DND-41 (cell line): ENCODE measurements around the gene SIRPA.

Experiments used
- EZH2 ChIP-seq: IDR thresholded peaks from 3 replicates; pipeline ENCODE4 v1.6.1; 2012; ENCODE audit warnings: borderline replicate concordance, low read depth, mild to moderate bottlenecking, moderate library complexity, low read length, inconsistent platforms; ENCODE audit not compliant: severe bottlenecking
- TF ChIP-seq, protein P1 (sequence below): IDR thresholded peaks from 2 replicates; pipeline ENCODE4 v1.5.1; 2012; ENCODE audit warnings: borderline replicate concordance, low read length, moderate library complexity, mild to moderate bottlenecking; ENCODE audit not compliant: poor library complexity, severe bottlenecking; ENCODE audit errors: extremely low read depth

DNA sequence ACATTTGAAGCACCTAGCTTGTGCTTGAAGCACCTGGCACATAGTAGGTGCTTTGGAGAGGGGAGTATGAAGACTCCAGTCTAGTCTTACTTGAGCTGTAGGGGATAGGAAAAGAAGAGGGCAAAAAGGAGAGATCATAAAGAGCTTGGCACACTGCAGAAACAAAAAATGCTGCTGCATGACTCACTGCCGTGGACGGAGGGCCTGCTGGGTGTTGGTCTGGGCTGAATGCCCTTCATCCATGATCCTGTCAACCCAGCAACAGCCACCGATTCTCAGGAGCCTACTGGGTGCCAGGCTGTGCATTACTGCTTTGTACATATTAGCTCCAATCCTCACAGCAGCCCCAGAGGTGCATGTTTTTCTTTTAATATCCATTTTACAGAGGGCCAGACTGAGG is 92.6 kb downstream of the SIRPA start:
- no peak for TF ChIP-seq EZH2
- TF ChIP-seq, protein P1, sequence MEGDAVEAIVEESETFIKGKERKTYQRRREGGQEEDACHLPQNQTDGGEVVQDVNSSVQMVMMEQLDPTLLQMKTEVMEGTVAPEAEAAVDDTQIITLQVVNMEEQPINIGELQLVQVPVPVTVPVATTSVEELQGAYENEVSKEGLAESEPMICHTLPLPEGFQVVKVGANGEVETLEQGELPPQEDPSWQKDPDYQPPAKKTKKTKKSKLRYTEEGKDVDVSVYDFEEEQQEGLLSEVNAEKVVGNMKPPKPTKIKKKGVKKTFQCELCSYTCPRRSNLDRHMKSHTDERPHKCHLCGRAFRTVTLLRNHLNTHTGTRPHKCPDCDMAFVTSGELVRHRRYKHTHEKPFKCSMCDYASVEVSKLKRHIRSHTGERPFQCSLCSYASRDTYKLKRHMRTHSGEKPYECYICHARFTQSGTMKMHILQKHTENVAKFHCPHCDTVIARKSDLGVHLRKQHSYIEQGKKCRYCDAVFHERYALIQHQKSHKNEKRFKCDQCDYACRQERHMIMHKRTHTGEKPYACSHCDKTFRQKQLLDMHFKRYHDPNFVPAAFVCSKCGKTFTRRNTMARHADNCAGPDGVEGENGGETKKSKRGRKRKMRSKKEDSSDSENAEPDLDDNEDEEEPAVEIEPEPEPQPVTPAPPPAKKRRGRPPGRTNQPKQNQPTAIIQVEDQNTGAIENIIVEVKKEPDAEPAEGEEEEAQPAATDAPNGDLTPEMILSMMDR, result no peak
